GM12872 (cell line): Measurements from ENCODE around the gene C19orf25.

Experiments used
- CTCF ChIP-seq: IDR thresholded peaks from 3 replicates; pipeline ENCODE4 v1.5.1; 2011; ENCODE audit warnings: low read depth, mild to moderate bottlenecking, low read length, moderate library complexity; ENCODE audit not compliant: insufficient read depth

The C19orf25 gene

GRCh38 chr19:1430246-1430645 lies 48.8 kb downstream of the C19orf25 start:
- TF ChIP-seq CTCF: no peak

- no peak for TF ChIP-seq CTCF
Measured at GRCh38 chr19:1429750-1430149, 49.3 kb downstream of the C19orf25 start.

GRCh38 chr19:1428738-1429391 lies 50.1 kb downstream of the C19orf25 start:
- TF ChIP-seq CTCF: no peak

- no peak for TF ChIP-seq CTCF
Measured at GRCh38 chr19:1427221-1427920, 51.6 kb downstream of the C19orf25 start.

GRCh38 chr19:1426736-1427135 lies 52.3 kb downstream of the C19orf25 start:
- no peak for TF ChIP-seq CTCF

- TF ChIP-seq CTCF: no peak
Measured at GRCh38 chr19:1425902-1426301, 53.1 kb downstream of the C19orf25 start.

- no peak for TF ChIP-seq CTCF
Measured at GRCh38 chr19:1425102-1425837, 53.7 kb downstream of the C19orf25 start.
